Measurements from ENCODE around the gene HAP1. TPM values are rescaled to one million over a fixed set of nuclear protein-coding genes. Genes with fewer than 3 reads are reported as not detected.

The HAP1 gene
- total RNA-seq, 1 donor from 2014 or later: 0.76 TPM

GRCh38 chr17:41740506-41740905 lies 6.1 kb upstream of the HAP1 start:
- no peak for DNase-seq
- Mint-ChIP-seq H3K27ac (ENCODE audit: unreplicated experiment) (no peak overlapping the region), H3K9me3 (ENCODE audit: unreplicated experiment) (peaks cover 1% of the 10 kb centered on the region), H3K36me3 (ENCODE audit: unreplicated experiment) (no peaks in the 10 kb centered on the region), H3K4me1 (ENCODE audit: low read depth, unreplicated experiment) (no peaks in the 10 kb centered on the region), H3K4me3 (ENCODE audit: unreplicated experiment) (no peak overlapping the region), H3K27me3 (ENCODE audit: unreplicated experiment) (peaks cover 6% of the 10 kb centered on the region)
- TF ChIP-seq, protein P1, sequence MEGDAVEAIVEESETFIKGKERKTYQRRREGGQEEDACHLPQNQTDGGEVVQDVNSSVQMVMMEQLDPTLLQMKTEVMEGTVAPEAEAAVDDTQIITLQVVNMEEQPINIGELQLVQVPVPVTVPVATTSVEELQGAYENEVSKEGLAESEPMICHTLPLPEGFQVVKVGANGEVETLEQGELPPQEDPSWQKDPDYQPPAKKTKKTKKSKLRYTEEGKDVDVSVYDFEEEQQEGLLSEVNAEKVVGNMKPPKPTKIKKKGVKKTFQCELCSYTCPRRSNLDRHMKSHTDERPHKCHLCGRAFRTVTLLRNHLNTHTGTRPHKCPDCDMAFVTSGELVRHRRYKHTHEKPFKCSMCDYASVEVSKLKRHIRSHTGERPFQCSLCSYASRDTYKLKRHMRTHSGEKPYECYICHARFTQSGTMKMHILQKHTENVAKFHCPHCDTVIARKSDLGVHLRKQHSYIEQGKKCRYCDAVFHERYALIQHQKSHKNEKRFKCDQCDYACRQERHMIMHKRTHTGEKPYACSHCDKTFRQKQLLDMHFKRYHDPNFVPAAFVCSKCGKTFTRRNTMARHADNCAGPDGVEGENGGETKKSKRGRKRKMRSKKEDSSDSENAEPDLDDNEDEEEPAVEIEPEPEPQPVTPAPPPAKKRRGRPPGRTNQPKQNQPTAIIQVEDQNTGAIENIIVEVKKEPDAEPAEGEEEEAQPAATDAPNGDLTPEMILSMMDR (IDR thresholded peaks at IDR 0.05; ENCODE audit: partially characterized antibody, unreplicated experiment): no peak

DNA sequence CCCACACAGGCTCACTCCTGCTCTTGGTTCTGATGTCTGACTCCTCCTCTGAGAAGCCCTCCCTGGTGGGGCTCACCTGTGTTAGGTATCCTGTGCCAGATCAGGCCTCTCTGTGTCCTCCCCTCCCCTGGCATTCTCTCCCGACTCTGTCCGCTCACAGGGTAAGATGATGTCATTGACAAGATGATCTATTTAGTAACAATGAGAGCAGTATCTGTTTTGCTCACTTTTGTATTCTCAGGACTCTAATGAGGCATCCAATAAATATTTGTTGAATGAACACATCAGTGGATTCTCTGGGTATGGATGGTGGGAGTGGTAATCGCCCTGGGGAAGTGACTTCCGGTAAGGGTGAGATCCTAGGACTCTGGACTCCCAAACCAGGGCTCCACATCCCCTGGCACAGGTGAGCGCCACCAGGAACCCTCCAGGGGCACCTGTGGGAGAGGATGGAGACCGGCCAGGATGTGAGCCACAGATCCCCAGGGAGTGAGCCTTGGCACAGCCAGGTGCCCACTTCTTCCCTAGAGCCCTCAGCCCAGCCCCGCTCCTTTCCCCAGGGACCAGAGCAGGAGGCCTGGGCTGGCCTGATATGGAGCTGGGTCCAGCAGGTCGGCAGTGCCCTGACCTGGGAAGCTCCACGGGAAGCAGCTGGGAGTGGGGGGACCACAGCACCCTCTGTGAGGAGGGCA lies 5.4 kb upstream of the HAP1 start:
- DNase-seq: no peak

GRCh38 chr17:41738801-41739112 lies 4.3 kb upstream of the HAP1 start:
- H3K4me3 Mint-ChIP-seq (ENCODE audit: unreplicated experiment): no peak overlapping the region
- no peaks in the 10 kb centered on the region for H3K4me1 Mint-ChIP-seq (ENCODE audit: low read depth, unreplicated experiment)
- H3K9me3 Mint-ChIP-seq (ENCODE audit: unreplicated experiment): no peaks in the 10 kb centered on the region
- H3K36me3 Mint-ChIP-seq (ENCODE audit: unreplicated experiment): no peaks in the 10 kb centered on the region
- H3K27me3 Mint-ChIP-seq (ENCODE audit: unreplicated experiment): peaks cover 9% of the 10 kb centered on the region
- no peak for DNase-seq
- TF ChIP-seq, protein P1 (IDR thresholded peaks at IDR 0.05; ENCODE audit: partially characterized antibody, unreplicated experiment): no peak
- H3K27ac Mint-ChIP-seq (ENCODE audit: unreplicated experiment): no peak overlapping the region

More for the DNA sequence above, 5.4 kb upstream of the HAP1 start:
- Mint-ChIP-seq H3K27me3 (ENCODE audit: unreplicated experiment) (peaks cover 9% of the 10 kb centered on the region), H3K4me1 (ENCODE audit: low read depth, unreplicated experiment) (no peaks in the 10 kb centered on the region), H3K27ac (ENCODE audit: unreplicated experiment) (no peak overlapping the region), H3K4me3 (ENCODE audit: unreplicated experiment) (no peak overlapping the region), H3K9me3 (ENCODE audit: unreplicated experiment) (peaks cover 1% of the 10 kb centered on the region), H3K36me3 (ENCODE audit: unreplicated experiment) (no peaks in the 10 kb centered on the region)
- TF ChIP-seq, protein P1 (IDR thresholded peaks at IDR 0.05; ENCODE audit: partially characterized antibody, unreplicated experiment): no peak

- H3K27ac Mint-ChIP-seq (ENCODE audit: unreplicated experiment): no peak overlapping the region
- no peaks in the 10 kb centered on the region for H3K9me3 Mint-ChIP-seq (ENCODE audit: unreplicated experiment)
These were observed 3.8 kb upstream of the HAP1 start for GRCh38 chr17:41738077-41738800.

More at GRCh38 chr17:41738077-41738800, 3.8 kb upstream of the HAP1 start:
- TF ChIP-seq, protein P1 (IDR thresholded peaks at IDR 0.05; ENCODE audit: partially characterized antibody, unreplicated experiment): peak; percentile 96
- peaks cover 2% of the 10 kb centered on the region for H3K4me1 Mint-ChIP-seq (ENCODE audit: low read depth, unreplicated experiment)
- peaks cover 11% of the 10 kb centered on the region for H3K27me3 Mint-ChIP-seq (ENCODE audit: unreplicated experiment)
- H3K4me3 Mint-ChIP-seq (ENCODE audit: unreplicated experiment): no peak overlapping the region
- DNase-seq: peak; percentile 90
- no peaks in the 10 kb centered on the region for H3K36me3 Mint-ChIP-seq (ENCODE audit: unreplicated experiment)

Measured in glutamatergic neuron (in vitro differentiated cells).